OCI-LY7 (cell line): ENCODE results near the gene COPB2.

Experiments
- CTCF ChIP-seq: fragments of 200-600 bp; sonication (generic); conservative IDR thresholded peaks from 2 replicates; pipeline ENCODE4 v1.5.1; 2014; ENCODE audit warnings: mild to moderate bottlenecking, antibody characterized with exemption, low read length, moderate library complexity, mixed read lengths
- EZH2phosphoT487 ChIP-seq: fragments of 200-600 bp; sonication (generic); IDR thresholded peaks from 2 replicates; pipeline ENCODE4 v1.6.1; 2018; ENCODE audit warnings: low read depth, borderline replicate concordance, mild to moderate bottlenecking, mixed run types, antibody characterized with exemption, low read length, moderate library complexity, mixed read lengths

DNA sequence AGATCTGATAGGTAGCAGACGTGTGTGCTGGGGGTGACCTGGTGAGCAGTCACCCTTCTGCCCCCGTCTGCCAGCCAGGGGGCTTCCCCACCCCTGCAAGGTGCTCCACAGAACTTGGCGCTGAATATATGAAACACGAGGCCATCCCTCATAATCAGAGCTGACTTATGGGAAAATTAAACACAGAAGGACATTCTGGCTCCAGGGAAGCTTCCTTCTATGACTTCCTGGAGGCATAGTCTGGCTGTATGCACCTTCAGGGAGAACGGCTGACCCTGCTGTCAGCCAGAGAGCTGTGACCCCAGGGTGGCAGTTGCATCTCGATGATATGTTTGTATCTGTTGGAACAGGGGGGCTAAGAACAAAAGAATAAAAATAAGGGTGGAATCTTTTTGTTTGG lies 72.2 kb downstream of the COPB2 start:
- TF ChIP-seq CTCF (no peak), EZH2phosphoT487 (no peak)
